GM08714 (cell line): ENCODE measurements around the gene BMPR2.
"Not testable (repeated sequence)": the region's sequence is repeated elsewhere in the genome, so short reads cannot be mapped to it uniquely, and the experiment has no call there.

ENCODE experiments used
- H3K4me3 ChIP-seq: fragments of 200-500 bp; sonication (Bioruptor generic); 2 replicates; pipeline ENCODE4 v1.5.1; 2014; ENCODE audit warnings: mild to moderate bottlenecking, low read length, inconsistent platforms
- ZNF274 ChIP-seq: IDR thresholded peaks from 2 replicates; pipeline ENCODE4 v1.6.1; 2012; ENCODE audit warnings: mild to moderate bottlenecking, low read depth, low read length

The BMPR2 gene

GRCh38 chr2:202510911-202511310, 134.8 kb downstream of the BMPR2 start:
- H3K4me3 ChIP-seq, result no peak overlapping the region
- no peak for TF ChIP-seq ZNF274

- TF ChIP-seq ZNF274, result no peak
These were observed 136.0 kb downstream of the BMPR2 start for GRCh38 chr2:202512176-202512575.

GRCh38 chr2:202514732-202515131, 138.6 kb downstream of the BMPR2 start:
- no peak for TF ChIP-seq ZNF274
- H3K4me3 ChIP-seq, result no peak overlapping the region

More at GRCh38 chr2:202512176-202512575, 136.0 kb downstream of the BMPR2 start:
- no peak overlapping the region for H3K4me3 ChIP-seq

GRCh38 chr2:202519453-202519852, 143.3 kb downstream of the BMPR2 start:
- TF ChIP-seq ZNF274, result no peak
- H3K4me3 ChIP-seq, result no peak overlapping the region

GRCh38 chr2:202521470-202521869, 145.3 kb downstream of the BMPR2 start:
- no peak overlapping the region for H3K4me3 ChIP-seq
- no peak for TF ChIP-seq ZNF274

GRCh38 chr2:202529389-202529788, 153.3 kb downstream of the BMPR2 start:
- no peak for TF ChIP-seq ZNF274
- no peak overlapping the region for H3K4me3 ChIP-seq

GRCh38 chr2:202530038-202530437, 153.9 kb downstream of the BMPR2 start:
- no peak for TF ChIP-seq ZNF274
- H3K4me3 ChIP-seq, result no peak overlapping the region

GRCh38 chr2:202535290-202535689, 159.2 kb downstream of the BMPR2 start:
- H3K4me3 ChIP-seq, result not testable (repeated sequence)

GRCh38 chr2:202541137-202541536, 165.0 kb downstream of the BMPR2 start:
- no peak overlapping the region for H3K4me3 ChIP-seq
- TF ChIP-seq ZNF274, result no peak

GRCh38 chr2:202542142-202542541, 166.0 kb downstream of the BMPR2 start:
- TF ChIP-seq ZNF274, result no peak
- no peak overlapping the region for H3K4me3 ChIP-seq

- H3K4me3 ChIP-seq, result no peak overlapping the region
- TF ChIP-seq ZNF274, result no peak
These were observed 169.4 kb downstream of the BMPR2 start for GRCh38 chr2:202545523-202545922.

GRCh38 chr2:202545931-202546330, 169.8 kb downstream of the BMPR2 start:
- H3K4me3 ChIP-seq, result no peak overlapping the region
- no peak for TF ChIP-seq ZNF274

- H3K4me3 ChIP-seq, result not testable (repeated sequence)
These were observed 170.5 kb downstream of the BMPR2 start for GRCh38 chr2:202546499-202547141.

GRCh38 chr2:202548240-202548639, 172.1 kb downstream of the BMPR2 start:
- no peak for TF ChIP-seq ZNF274
- H3K4me3 ChIP-seq, result no peak overlapping the region

- H3K4me3 ChIP-seq, result not testable (repeated sequence)
These were observed 174.9 kb downstream of the BMPR2 start for GRCh38 chr2:202551000-202551399.

GRCh38 chr2:202555356-202555755, 179.2 kb downstream of the BMPR2 start:
- no peak for TF ChIP-seq ZNF274
- no peak overlapping the region for H3K4me3 ChIP-seq
